Endodermal cell (in vitro differentiated cells): ENCODE measurements around the gene SLC9C2. TPM values are rescaled to one million over a fixed set of nuclear protein-coding genes. Genes with fewer than 3 reads are reported as not detected.
"Not testable (repeated sequence)": the region's sequence is repeated elsewhere in the genome, so short reads cannot be mapped to it uniquely, and the experiment has no call there.

Experiments used
- DNase-seq: peaks from one replicate; pipeline ENCODE4 v3.0.0-alpha.2; 2017
- H3K27ac ChIP-seq: 2 replicates; pipeline ENCODE4 v1.5.1; 2013; ENCODE audit warnings: mild to moderate bottlenecking, low read depth, low read length, moderate library complexity
- H3K27me3 ChIP-seq: 2 replicates; pipeline ENCODE4 v1.6.1; 2013; ENCODE audit warnings: mild to moderate bottlenecking, low read length, moderate library complexity; ENCODE audit not compliant: insufficient read depth, control insufficient read depth, poor library complexity, severe bottlenecking
- H3K36me3 ChIP-seq: 2 replicates; pipeline ENCODE4 v1.7.0; 2013; ENCODE audit warnings: mild to moderate bottlenecking, low read length, moderate library complexity; ENCODE audit not compliant: control insufficient read depth, insufficient read depth
- H3K4me1 ChIP-seq: one replicate; pipeline ENCODE4 v1.7.0; 2013; ENCODE audit warnings: low read length; ENCODE audit not compliant: control insufficient read depth, insufficient read depth
- H3K4me3 ChIP-seq: 2 replicates; pipeline ENCODE4 v1.5.1; 2013; ENCODE audit warnings: mild to moderate bottlenecking, low read length, moderate library complexity
- H3K9ac ChIP-seq: 2 replicates; pipeline ENCODE4 v1.6.1; 2013; ENCODE audit warnings: mild to moderate bottlenecking, low read length, moderate library complexity; ENCODE audit not compliant: poor library complexity, severe bottlenecking; ENCODE audit errors: extremely low read depth
- H3K9me3 ChIP-seq: 2 replicates; pipeline ENCODE4 v1.6.1; 2013; ENCODE audit warnings: mild to moderate bottlenecking, low read length, moderate library complexity; ENCODE audit not compliant: control insufficient read depth
- H3K27ac Mint-ChIP-seq: 2 replicates; pipeline ENCODE4 v1.8.0; 2020; ENCODE audit warnings: mixed read lengths
- H3K27me3 Mint-ChIP-seq: 2 replicates; pipeline ENCODE4 v1.8.0; 2021; ENCODE audit warnings: mild to moderate bottlenecking, mixed read lengths; ENCODE audit not compliant: insufficient read depth
- H3K36me3 Mint-ChIP-seq: 2 replicates; pipeline ENCODE4 v1.8.0; 2020; ENCODE audit warnings: low read depth, mixed read lengths
- H3K4me1 Mint-ChIP-seq: 2 replicates; pipeline ENCODE4 v1.8.0; 2020; ENCODE audit warnings: mixed read lengths
- H3K4me3 Mint-ChIP-seq: 2 replicates; pipeline ENCODE4 v1.8.0; 2020; ENCODE audit warnings: mild to moderate bottlenecking, moderate library complexity, mixed read lengths
- H3K9me3 Mint-ChIP-seq: 2 replicates; pipeline ENCODE4 v1.8.0; 2020; ENCODE audit warnings: mild to moderate bottlenecking, mixed read lengths
- WGBS, 2 experiments: methylation state at CpG; one replicate each; pipeline versions ENCODE4 v1.1.5 to v1.1.7; 2013; ENCODE audit warnings: missing lambda C conversion rate in 2 of 2, mixed read lengths in 1 of 2; ENCODE audit not compliant: insufficient coverage in 1 of 2, insufficient read length in 1 of 2; 5-methylcytosine and 5-hydroxymethylcytosine counted together
- total RNA-seq, 2 donors: library from RNA; stranded (reverse); fragmentation: NEBNext Ultra II Directional in 1 of 2; extraction: Animal tissue kit (Norgen Biotek cat#: 25700) in 1 of 2; gene quantifications; 2 replicates in 1 of 2; 3 replicates in 1 of 2; pipeline ENCODE4 v1.2.1, GENCODE V29; 2021
- TF ChIP-seq, protein P1 (sequence below): fragments of 200-600 bp; sonication (generic); conservative IDR thresholded peaks from 2 replicates; pipeline ENCODE4 v1.5.0; 2021; ENCODE audit warnings: antibody characterized with exemption, mild to moderate bottlenecking

The SLC9C2 gene
- total RNA-seq, 2 donors from 2014 or later: not detected

DNA sequence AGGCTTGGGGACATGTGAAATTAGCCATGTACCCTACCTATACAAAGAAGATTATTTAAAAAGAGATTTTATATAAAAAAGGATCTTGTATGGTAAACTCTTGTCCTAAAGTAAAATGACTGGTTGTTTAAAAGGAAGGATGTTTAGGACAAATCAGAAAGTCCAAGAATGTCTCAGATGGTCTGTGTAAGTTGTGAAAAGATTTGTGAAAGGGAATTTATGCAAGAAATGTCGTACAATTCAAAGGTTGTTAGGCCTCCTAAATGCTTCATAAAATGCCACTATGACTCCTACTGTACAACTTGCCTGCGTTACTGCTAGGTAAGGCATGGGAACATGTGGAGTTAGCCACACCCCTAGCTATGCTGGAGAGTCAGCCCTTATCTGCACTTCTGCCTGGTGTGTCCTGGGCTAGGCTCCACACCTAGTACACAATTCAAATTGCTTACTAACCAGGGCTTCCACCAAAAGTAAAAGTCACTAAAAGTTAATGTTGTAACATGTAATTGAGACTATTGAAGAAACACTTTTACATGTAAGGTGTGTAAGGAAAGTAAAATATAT is 106.0 kb downstream of the SLC9C2 start:
- Histone ChIP-seq H3K27me3 (no peaks in the 10 kb centered on the region), H3K27ac (no peak overlapping the region), H3K4me1 (no peaks in the 10 kb centered on the region), H3K9me3 (peaks cover 69% of the 10 kb centered on the region), H3K4me3 (no peak overlapping the region), H3K9ac (no peak overlapping the region), H3K36me3 (no peaks in the 10 kb centered on the region)
- no peak for DNase-seq
- 87 to 100% methylated on average over 1 to 2 of the region's 2 CpGs for WGBS, 2 experiments
- H3K9me3 Mint-ChIP-seq: peaks cover 52% of the 10 kb centered on the region
- no peak overlapping the region for H3K27ac Mint-ChIP-seq
- H3K4me3 Mint-ChIP-seq: no peak overlapping the region
- TF ChIP-seq, protein P1, sequence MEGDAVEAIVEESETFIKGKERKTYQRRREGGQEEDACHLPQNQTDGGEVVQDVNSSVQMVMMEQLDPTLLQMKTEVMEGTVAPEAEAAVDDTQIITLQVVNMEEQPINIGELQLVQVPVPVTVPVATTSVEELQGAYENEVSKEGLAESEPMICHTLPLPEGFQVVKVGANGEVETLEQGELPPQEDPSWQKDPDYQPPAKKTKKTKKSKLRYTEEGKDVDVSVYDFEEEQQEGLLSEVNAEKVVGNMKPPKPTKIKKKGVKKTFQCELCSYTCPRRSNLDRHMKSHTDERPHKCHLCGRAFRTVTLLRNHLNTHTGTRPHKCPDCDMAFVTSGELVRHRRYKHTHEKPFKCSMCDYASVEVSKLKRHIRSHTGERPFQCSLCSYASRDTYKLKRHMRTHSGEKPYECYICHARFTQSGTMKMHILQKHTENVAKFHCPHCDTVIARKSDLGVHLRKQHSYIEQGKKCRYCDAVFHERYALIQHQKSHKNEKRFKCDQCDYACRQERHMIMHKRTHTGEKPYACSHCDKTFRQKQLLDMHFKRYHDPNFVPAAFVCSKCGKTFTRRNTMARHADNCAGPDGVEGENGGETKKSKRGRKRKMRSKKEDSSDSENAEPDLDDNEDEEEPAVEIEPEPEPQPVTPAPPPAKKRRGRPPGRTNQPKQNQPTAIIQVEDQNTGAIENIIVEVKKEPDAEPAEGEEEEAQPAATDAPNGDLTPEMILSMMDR: no peak
- H3K27me3 Mint-ChIP-seq: no peaks in the 10 kb centered on the region
- H3K4me1 Mint-ChIP-seq: no peaks in the 10 kb centered on the region
- H3K36me3 Mint-ChIP-seq: peaks cover 20% of the 10 kb centered on the region

DNA sequence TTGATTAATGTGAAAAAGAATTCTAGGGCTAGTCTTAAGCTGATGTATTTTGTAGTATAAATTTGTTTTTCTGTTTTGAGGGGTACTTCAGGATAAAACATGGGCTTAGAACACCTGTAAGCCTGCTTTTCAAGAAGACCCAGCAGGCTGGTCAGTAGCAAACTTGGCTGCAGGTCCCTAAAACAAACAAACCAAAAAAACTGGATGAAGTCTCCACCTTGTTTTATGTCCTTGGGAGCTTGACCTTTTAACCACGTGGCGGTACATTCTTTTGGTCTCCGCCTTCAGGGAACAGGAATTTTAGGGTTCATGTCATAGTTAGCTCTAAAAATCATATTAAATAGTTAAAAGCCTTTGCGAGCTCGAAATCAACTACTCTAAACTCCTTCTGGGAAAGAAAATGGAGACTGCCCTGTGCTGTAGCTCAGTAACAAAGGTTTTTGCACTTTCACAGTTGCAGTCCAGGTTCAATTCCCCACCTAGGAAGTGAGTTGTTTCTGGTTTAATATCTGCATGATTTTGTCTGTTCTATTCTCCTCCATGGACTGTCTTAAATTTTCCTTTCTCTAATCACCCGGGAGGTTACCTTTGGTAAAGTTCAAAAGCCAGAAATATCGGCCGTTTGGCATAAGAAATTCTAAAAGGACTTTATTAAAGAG is 107.1 kb downstream of the SLC9C2 start:
- TF ChIP-seq, protein P1: no peak
- Histone ChIP-seq H3K9ac (no peak overlapping the region), H3K4me3 (peak overlapping the region; percentile 40), H3K4me1 (no peaks in the 10 kb centered on the region), H3K27me3 (no peaks in the 10 kb centered on the region), H3K27ac (no peak overlapping the region), H3K36me3 (no peaks in the 10 kb centered on the region), H3K9me3 (peaks cover 75% of the 10 kb centered on the region)
- 87 to 96% methylated on average over 4 to 8 of the region's 8 CpGs for WGBS, 2 experiments
- Mint-ChIP-seq H3K27ac (no peak overlapping the region), H3K36me3 (peaks cover 23% of the 10 kb centered on the region), H3K4me1 (peaks cover 1% of the 10 kb centered on the region), H3K27me3 (no peaks in the 10 kb centered on the region), H3K9me3 (peaks cover 52% of the 10 kb centered on the region), H3K4me3 (no peak overlapping the region)
- no peak for DNase-seq

DNA sequence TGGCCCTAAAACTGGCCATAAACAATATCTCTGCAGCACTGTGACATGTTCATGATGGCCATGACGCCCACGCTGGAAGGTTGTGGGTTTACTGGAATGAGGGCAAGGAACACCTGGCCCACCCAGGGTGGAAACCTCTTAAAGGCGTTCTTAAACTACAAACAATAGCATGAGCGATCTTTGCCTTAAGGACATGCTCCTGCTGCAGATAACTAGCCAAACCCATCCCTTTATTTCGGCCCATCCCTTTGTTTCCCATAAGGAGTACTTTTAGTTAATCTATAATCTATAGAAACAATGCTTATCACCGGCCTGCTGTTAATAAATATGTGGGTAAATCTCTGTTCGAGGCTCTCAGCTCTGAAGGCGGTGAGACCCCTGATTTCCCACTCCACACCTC is 109.7 kb downstream of the SLC9C2 start:
- Histone ChIP-seq H3K9me3 (peaks cover 78% of the 10 kb centered on the region), H3K36me3 (peaks cover 18% of the 10 kb centered on the region)
- H3K4me1 ChIP-seq, H3K27ac Mint-ChIP-seq, H3K27me3 ChIP-seq, H3K4me3 Mint-ChIP-seq, H3K9ac ChIP-seq, H3K27ac ChIP-seq, DNase-seq, H3K4me3 ChIP-seq, H3K27me3 Mint-ChIP-seq: not testable (repeated sequence)
- peaks cover 13% of the 10 kb centered on the region for H3K4me1 Mint-ChIP-seq
- peaks cover 54% of the 10 kb centered on the region for H3K9me3 Mint-ChIP-seq
- peaks cover 48% of the 10 kb centered on the region for H3K36me3 Mint-ChIP-seq
- 82 to 90% methylated on average over 2 to 6 of the region's 8 CpGs for WGBS, 2 experiments
